ENCODE measurements around the gene ATF3. TPM values are rescaled to one million over a fixed set of nuclear protein-coding genes. Genes with fewer than 3 reads are reported as not detected.

The ATF3 gene
- total RNA-seq, 1 experiment from 2014 or later, result 43.2 TPM

DNA sequence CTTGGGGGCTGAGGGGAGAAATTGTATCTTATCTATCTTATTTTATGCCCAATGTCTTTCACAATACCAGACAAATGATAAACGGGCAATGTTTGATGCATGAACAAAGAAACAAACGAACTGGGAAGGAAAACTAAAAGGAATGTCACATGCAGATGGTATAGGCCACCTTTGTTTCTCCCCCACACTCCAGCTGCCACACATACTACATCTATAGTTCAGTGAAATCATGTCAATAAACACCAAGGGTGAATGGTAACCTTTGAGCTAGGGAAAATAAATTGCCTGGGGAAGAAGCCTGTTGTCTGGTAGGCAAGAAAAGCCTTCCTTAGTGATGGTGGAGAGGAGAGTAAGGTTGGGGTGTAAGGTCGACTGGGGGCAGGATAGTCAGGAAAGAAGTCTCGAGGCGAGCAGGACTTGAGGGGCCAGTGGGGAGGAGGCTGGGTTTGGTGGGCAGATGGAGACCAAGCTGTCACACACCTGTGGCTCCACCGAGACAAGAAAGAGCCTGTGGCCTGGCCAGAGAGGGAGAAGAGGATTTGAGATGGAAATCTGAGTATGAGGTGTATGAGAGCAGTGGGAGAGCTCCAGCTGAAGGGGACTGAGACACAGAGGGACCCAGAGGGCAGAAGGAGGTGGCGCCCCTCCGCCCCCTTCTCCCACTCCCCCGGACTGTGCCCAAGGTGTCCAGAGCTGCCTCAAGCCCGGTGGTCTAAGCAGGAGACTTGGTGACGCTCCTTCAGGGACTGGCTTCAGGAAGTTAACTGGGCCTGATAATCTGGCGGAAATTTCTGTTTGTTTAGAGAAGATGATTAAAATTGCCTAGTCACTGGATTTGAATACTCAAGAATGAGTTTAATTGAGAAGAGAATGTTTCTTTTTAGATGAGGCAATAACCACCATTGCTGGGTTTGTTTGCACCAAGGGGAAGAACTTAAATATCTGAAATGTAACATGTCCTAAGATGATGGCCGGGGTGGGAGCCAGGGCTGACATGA lies 37.3 kb downstream of the ATF3 start:
- H3K27me3 ChIP-seq (ENCODE audit: insufficient read depth, low read length), result no peaks in the 10 kb centered on the region
- POLR2A ChIA-PET, result no interaction called here

More for the DNA sequence above, 37.3 kb downstream of the ATF3 start:
- Histone ChIP-seq H3K9ac (ENCODE audit: low read length) (no peak overlapping the region), H3K36me3 (ENCODE audit: control insufficient read depth in 1 of 2, insufficient read depth in 2 of 2, low read length in 2 of 2) (no peaks in the 10 kb centered on the region), H3K4me2 (ENCODE audit: low read length) (no peak overlapping the region), H3K4me3 (replicated peaks in 1 of 2; ENCODE audit: low read depth in 1 of 2, low read length in 2 of 2) (no peak overlapping the region), H3K9me2 (ENCODE audit: insufficient read depth) (no peaks in the 10 kb centered on the region), H3K79me2 (ENCODE audit: insufficient read depth, low read length) (no peaks in the 10 kb centered on the region), H2AFZ (ENCODE audit: low read depth, low read length, poor library complexity, severe bottlenecking) (no peak overlapping the region), H3K4me1 (ENCODE audit: control insufficient read depth in 1 of 2, insufficient read depth in 2 of 2, low read length in 2 of 2) (no peaks in the 10 kb centered on the region), H4K20me1 (ENCODE audit: insufficient read depth) (no peaks in the 10 kb centered on the region), H3K27ac (ENCODE audit: low read depth, low read length) (no peak overlapping the region), H3K9me3 (ENCODE audit: control insufficient read depth in 1 of 2, insufficient read depth in 1 of 2, low read depth in 1 of 2, low read length in 2 of 2) (no peaks in the 10 kb centered on the region)
- intact Hi-C loops (cut with micrococcal nuclease), result no loop called here
- CTCF ChIA-PET, result no interaction called here
- RAD21 ChIA-PET (ENCODE audit: low non-redundant PET in 1 of 2, low total read pairs in 2 of 2, uncharacterized antibody in 2 of 2, unreplicated experiment in 2 of 2), result no interaction called here
- no TSS peak for BruUV-seq (replicated peaks)
- DNase-seq (ENCODE audit: low read depth, low spot score) (no peak), ATAC-seq (no peak)
- TF ChIP-seq RAD21 (IDR thresholded peaks at IDR 0.05; ENCODE audit: low read depth) (no peak), SRF (IDR thresholded peaks at IDR 0.05; ENCODE audit: low read depth) (no peak), TCF7L2 (IDR thresholded peaks at IDR 0.05; ENCODE audit: borderline replicate concordance, extremely low read depth, insufficient read depth, insufficient read length) (no peak), POLR2A (IDR thresholded peaks at IDR 0.05; ENCODE audit: borderline replicate concordance, extremely low read depth, insufficient read depth, insufficient read length) (no peak), EZH2 (IDR thresholded peaks at IDR 0.05) (no peak), SP1 (IDR thresholded peaks at IDR 0.05; ENCODE audit: low read depth) (no peak), JUND (IDR thresholded peaks at IDR 0.05) (no peak), POLR2AphosphoS5 (IDR thresholded peaks at IDR 0.05; ENCODE audit: low read depth, low read length) (no peak)
- TF ChIP-seq, protein P1, sequence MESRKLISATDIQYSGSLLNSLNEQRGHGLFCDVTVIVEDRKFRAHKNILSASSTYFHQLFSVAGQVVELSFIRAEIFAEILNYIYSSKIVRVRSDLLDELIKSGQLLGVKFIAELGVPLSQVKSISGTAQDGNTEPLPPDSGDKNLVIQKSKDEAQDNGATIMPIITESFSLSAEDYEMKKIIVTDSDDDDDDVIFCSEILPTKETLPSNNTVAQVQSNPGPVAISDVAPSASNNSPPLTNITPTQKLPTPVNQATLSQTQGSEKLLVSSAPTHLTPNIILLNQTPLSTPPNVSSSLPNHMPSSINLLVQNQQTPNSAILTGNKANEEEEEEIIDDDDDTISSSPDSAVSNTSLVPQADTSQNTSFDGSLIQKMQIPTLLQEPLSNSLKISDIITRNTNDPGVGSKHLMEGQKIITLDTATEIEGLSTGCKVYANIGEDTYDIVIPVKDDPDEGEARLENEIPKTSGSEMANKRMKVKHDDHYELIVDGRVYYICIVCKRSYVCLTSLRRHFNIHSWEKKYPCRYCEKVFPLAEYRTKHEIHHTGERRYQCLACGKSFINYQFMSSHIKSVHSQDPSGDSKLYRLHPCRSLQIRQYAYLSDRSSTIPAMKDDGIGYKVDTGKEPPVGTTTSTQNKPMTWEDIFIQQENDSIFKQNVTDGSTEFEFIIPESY (IDR thresholded peaks at IDR 0.05; ENCODE audit: extremely low read depth, insufficient replicate concordance, low read length), result no peak
- TF ChIP-seq, protein P2, sequence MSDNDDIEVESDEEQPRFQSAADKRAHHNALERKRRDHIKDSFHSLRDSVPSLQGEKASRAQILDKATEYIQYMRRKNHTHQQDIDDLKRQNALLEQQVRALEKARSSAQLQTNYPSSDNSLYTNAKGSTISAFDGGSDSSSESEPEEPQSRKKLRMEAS (IDR thresholded peaks at IDR 0.05), result no peak
- TF ChIP-seq, protein P3, sequence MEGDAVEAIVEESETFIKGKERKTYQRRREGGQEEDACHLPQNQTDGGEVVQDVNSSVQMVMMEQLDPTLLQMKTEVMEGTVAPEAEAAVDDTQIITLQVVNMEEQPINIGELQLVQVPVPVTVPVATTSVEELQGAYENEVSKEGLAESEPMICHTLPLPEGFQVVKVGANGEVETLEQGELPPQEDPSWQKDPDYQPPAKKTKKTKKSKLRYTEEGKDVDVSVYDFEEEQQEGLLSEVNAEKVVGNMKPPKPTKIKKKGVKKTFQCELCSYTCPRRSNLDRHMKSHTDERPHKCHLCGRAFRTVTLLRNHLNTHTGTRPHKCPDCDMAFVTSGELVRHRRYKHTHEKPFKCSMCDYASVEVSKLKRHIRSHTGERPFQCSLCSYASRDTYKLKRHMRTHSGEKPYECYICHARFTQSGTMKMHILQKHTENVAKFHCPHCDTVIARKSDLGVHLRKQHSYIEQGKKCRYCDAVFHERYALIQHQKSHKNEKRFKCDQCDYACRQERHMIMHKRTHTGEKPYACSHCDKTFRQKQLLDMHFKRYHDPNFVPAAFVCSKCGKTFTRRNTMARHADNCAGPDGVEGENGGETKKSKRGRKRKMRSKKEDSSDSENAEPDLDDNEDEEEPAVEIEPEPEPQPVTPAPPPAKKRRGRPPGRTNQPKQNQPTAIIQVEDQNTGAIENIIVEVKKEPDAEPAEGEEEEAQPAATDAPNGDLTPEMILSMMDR (IDR thresholded peaks at IDR 0.05 in 2 of 3, conservative IDR thresholded peaks at IDR 0.05 in 1 of 3; ENCODE audit: borderline replicate concordance in 1 of 3, insufficient read depth in 1 of 3, low read depth in 2 of 3, low read length in 2 of 3), result no peak
